ENCODE results near the gene HLCS. TPM values are rescaled to one million over a fixed set of nuclear protein-coding genes. Genes with fewer than 3 reads are reported as not detected.

Gene HLCS
- polyA plus RNA-seq, 1 of the 3 experiments (the other 2 are of a cell fraction), result 13.0 TPM

GRCh38 chr21:36985751-36986594 is 19.5 kb upstream of the HLCS start:
- Histone ChIP-seq H3K36me3 (replicated peaks in 1 of 2; ENCODE audit: control insufficient read depth in 1 of 2, insufficient read depth in 2 of 2, low read length in 1 of 2) (no peaks in the 10 kb centered on the region), H3K9me3 (no peaks in the 10 kb centered on the region), H3K4me3 (ENCODE audit: low read depth in 2 of 2, low read length in 1 of 2) (no peak overlapping the region), H3K4me1 (ENCODE audit: control insufficient read depth in 1 of 2, insufficient read depth in 2 of 2, low read depth in 1 of 2, low read length in 1 of 2) (peaks cover 4 to 14% of the 10 kb centered on the region in 2 experiments; a peak in 2 of 4 replicates), H3K9ac (no peak overlapping the region), H4K20me1 (ENCODE audit: insufficient read depth) (no peaks in the 10 kb centered on the region), H3K27me3 (ENCODE audit: insufficient read depth) (no peaks in the 10 kb centered on the region), H3K4me2 (no peak overlapping the region), H3K9me2 (no peaks in the 10 kb centered on the region), H3K79me2 (ENCODE audit: insufficient read depth) (no peaks in the 10 kb centered on the region), H3K27ac (ENCODE audit: low read depth in 2 of 2, low read length in 1 of 2) (no peak overlapping the region), H2AFZ (ENCODE audit: low read depth) (no peak overlapping the region), H3F3A (replicated peaks; ENCODE audit: insufficient read depth) (peaks cover 9% of the 10 kb centered on the region)
- TF ChIP-seq JUND (IDR thresholded peaks at IDR 0.05) (no peak), FOXJ3 (CRISPR knock-in tag; IDR thresholded peaks at IDR 0.05) (no peak), FOXM1 (IDR thresholded peaks at IDR 0.05; ENCODE audit: low read depth) (no peak), PBX3 (IDR thresholded peaks at IDR 0.05) (no peak), CHD2 (IDR thresholded peaks at IDR 0.05; ENCODE audit: low read length, partially characterized antibody) (no peak), NRF1 (IDR thresholded peaks at IDR 0.05; ENCODE audit: low read depth, low read length) (no peak), MXI1 (IDR thresholded peaks at IDR 0.05; ENCODE audit: low read depth, low read length) (no peak), USF1 (IDR thresholded peaks at IDR 0.05; ENCODE audit: borderline replicate concordance, low read depth) (no peak), SIN3A (IDR thresholded peaks at IDR 0.05; ENCODE audit: borderline replicate concordance, low read depth, low read length) (no peak), SMC3 (IDR thresholded peaks at IDR 0.05; ENCODE audit: low read depth, low read length) (no peak), TAF1 (IDR thresholded peaks at IDR 0.05; ENCODE audit: borderline replicate concordance, low read depth, low read length) (no peak), YY1 (IDR thresholded peaks at IDR 0.05; ENCODE audit: low read depth) (no peak), RXRA (IDR thresholded peaks at IDR 0.05; ENCODE audit: borderline replicate concordance, low read depth) (no peak), CTCF (IDR thresholded peaks at IDR 0.05) (no peak)
- ChIA-PET CTCF (interaction anchor here (2.6 to 2.7 kb wide), 2 partner anchors 9 to 24 kb away, joined by 8 to 10 read pairs; no protein-coding TSS in a partner anchor), POLR2A (no interaction called here)
- WGBS (ENCODE audit: low lambda C conversion rate), result 83% methylated on average over 9 of the region's 9 CpGs
- no peak for DNase-seq
